Stimulated activated CD4-positive, alpha-beta T cell treated with anti-CD3 and anti-CD28 coated beads, Interleukin-4, amount 100 ng/mL, for 1 hour (primary cell): ENCODE measurements around the gene EXPH5.
A peak's percentile ranks its signal among the peaks of the same experiment; 100 is the strongest.
"Not testable (repeated sequence)": the region's sequence is repeated elsewhere in the genome, so short reads cannot be mapped to it uniquely, and the experiment has no call there.

Experiments
- DNase-seq: peaks from one replicate; pipeline ENCODE4 v3.0.0-alpha.2; 2020

The EXPH5 gene

DNA sequence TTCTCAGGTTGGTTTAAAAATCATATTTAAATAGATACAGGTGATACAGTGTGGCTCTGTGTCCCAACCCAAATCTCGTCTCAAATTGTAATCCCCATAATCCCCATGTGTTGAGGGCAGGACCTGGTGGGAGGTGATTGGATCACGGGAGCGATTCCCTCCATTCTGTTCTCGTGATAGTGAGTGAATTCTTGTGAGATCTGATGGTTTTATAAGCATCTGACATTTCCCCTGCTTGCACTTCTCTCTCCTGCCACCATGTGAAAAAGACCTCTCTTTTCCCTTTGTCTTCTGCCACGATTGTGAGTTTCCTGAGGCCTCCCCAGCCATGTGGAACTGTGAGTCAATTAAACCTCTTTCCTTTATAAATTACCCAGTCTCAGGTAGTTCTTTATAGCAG lies 9.2 kb upstream of the EXPH5 start:
- DNase-seq = not testable (repeated sequence)

DNA sequence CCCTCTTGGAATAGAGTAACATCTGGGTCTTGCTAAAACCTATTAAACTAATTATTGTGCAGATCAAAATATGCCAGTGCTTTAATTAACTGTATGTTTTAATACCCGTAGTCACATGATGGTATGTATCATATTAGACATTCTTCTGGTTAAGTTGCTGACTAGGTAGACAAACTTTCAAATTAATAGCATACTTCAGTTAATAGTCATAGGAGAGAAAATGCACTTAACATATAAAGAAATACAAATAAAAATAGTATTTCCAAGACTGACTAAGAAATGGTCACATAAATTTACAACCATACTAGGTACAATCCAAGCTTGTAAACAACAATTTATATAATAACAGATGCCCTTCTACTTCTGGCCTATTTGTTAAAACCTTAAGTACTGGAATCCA lies 7.6 kb upstream of the EXPH5 start:
- no peak for DNase-seq

DNA sequence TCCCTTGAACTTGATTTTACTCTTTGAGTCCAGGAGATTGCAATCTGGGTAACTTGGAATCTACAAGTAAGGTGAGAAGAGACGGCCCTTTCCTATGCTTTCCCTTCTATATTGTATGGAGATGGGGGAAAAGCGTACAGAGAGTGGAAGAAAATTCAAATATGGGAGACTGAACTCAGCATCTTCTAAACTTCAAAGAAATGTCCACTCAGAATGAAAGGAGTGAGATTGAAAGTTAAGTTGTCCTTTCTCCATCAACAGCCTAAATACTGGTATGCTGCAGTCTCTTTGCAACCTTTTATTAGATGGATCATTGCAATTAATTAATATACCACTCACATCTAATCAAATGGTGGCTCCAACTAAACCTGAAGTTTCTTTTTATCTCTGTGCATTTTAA lies 6.4 kb upstream of the EXPH5 start:
- no peak for DNase-seq

DNA sequence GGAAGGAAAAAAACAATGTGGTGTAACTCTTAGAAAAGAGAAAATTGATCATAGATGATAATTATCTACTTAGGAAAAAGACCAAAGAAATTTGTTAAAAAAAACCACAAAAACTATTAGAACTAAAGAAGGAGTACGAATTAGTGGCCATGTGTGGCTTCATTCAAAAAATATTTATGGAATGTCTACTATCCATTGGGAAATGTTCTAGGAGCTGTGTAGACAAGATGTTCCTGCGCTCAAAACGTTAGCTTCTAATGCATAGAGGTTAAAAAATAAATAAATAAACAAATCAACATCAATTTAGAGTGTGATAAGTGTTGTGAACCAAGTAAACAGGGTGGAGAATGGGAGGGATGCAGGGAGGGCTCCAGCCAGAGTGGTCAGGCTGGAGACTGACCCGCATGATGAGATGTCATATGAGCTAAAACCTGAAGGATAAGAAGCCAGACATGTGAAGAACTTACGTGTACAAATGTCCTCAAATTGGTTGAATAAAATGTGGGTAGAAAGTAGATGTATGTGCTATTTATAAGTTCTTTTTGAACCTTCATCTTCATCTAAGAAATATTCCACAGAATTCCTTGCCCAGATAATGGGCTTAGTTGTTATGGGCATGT lies 4.3 kb upstream of the EXPH5 start:
- DNase-seq = no peak

DNA sequence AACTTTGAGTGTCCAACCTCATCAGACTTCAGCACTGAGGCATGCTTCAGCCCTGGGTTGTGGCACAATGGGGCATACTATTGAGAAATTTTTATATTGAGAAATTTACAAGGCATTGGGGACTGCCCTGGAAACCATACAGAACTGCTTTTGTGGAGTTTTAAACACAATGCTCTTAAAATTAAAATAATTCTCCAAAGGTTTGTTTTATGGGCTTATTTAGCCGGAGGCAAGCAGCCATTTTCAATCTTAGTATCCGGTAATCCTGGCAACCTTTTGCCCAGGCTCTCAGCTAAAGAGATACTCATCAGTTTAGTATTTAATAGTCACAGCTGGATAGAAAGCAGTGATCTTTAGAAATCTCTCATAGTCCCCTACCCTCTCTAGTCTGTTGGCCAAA lies 3.1 kb upstream of the EXPH5 start:
- DNase-seq = no peak

DNA sequence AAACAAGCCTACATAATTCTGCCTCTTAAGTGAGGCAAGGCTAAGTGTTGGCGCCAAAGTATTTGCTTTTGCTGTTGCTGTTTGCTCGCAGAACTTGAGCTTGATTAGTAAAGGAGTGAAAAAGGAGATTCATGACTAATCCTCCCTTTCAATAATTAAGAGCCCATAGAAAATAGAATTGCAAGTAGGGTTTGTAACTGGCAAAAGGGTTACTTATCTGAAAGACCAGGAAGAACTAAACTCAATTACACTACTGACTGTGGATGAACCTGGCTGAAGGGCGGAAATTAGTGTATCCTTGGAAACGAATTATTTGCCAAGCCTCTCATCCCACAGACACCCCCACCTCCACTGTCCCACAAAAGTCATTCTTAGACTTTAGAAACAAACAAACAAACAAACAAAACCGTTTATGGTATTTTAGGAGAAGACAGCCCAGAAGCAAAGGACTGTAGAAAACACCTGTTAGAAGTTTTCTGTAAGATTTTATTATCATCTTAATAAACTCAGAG lies 411 bp upstream of the EXPH5 start:
- no peak for DNase-seq

DNA sequence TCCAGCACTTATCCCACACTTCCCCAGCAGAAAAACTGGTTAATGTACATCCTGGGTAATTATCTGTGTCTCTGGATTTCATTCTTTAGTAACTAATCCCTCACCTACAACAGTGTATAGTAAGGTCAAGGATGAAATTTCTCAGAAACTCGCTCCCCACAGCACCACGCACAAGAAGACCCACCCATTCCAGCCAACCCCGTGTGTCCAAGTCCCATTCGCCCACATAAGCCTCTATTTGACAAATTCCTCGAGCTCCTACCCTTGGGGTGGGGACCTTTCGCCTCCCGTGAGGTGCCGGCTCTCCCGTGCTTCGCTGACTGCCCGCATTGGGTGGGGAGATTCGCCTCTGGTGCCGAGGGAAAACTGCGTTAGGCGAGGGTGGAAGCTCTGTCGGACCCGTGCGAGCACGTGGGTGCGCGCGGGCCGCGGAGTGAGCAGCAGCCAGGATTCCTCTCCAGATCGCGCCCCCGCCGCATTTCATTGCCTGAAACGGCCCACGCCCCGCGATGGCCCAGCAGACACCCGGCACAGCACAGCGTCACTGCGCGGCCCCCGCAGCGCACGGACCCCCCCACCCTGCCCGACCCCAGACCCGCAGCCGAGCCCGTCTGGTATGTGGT lies 866 bp downstream of the EXPH5 start:
- DNase-seq = peak; percentile 55

DNA sequence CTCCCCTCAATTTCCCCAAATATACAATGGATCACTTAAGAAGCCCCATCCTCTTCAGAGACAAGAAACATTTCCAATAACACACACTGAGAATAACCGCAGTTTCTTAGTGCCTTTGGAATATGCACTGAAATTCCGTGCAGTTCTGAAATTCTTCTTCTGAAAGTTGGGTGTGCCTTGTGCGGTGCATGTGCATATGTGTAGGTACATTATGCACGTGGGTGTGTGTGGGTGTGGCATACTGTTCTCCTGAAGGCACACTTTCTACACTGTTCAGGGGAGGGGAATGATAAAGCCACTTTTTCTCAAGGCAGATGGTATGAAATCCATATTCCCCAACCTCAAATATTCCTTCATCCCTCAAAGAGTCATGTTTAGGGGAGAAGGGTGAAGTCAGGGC lies 1.7 kb downstream of the EXPH5 start:
- DNase-seq = no peak

DNA sequence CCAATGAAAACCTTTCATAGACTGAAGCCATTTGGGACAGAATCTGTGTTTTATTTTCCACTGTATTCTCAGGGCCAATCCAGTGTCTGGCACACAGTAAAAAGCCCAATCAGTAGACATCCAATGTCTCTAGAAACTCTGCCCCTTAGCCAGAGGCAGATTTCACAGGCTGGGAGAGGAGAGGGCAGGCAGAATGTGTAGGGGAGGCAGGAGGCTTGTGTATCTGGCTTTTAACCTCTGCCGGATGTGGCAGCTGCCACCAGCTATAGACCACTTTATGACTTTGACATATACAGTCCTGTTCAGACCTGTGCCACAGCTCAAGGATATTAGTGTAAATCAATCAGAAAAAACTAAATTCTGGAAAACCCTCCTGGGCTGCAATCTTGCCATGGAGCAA lies 4.4 kb downstream of the EXPH5 start:
- no peak for DNase-seq

DNA sequence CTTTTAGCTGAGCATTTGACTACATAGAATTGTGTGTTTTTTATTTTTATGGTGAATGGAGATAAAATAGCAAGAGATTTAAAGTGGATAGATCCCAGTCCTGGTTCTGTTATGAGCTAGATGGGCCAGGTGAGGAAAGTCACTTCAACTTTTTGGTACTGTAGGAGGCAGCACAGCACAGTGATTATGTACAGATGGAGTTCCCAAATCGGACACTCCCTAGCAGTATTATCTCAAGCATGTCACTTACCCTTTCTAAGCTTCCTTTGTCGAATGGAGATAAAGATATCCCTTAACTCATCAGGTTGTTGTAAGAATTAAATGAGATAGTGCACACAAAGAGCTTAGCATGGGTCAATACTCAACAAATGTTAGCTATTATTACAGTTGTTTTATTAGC lies 5.3 kb downstream of the EXPH5 start:
- DNase-seq = no peak

DNA sequence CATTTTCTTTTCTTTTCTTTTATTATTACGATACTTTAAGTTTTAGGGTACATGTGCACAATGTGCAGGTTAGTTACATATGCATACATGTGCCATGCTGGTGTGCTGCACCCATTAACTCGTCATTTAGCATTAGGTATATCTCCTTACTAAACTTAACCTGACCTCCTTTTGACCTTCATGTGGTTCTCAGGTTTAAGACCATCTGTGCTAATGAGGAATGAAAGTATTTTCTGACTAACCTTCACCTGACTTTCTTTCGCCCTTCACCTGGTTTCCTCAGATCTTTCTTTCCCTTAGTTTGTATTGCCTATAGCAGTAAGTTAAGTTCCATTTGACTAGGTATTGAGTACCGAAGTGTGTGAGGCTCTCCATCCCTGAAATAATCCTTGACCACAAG lies 6.5 kb downstream of the EXPH5 start:
- DNase-seq = no peak

DNA sequence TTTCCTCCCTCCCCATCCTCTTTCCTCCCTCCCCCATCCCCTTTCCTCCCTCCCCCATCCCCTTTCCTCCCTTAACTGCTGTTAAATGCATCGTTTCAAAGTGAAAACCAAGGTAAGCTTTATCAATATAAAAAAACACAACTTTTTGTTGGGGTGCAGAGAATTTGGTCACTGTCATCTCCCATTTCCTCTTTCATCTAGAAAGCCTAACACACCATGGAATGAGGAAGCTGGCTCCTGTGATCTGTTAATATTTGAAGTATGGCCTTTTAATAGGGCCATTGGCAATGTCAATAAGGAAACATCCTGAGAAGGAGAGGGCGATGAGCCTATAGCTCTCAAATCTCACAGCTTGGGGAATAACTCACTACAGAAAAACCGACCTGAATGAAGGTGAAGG lies 7.0 kb downstream of the EXPH5 start:
- no peak for DNase-seq

DNA sequence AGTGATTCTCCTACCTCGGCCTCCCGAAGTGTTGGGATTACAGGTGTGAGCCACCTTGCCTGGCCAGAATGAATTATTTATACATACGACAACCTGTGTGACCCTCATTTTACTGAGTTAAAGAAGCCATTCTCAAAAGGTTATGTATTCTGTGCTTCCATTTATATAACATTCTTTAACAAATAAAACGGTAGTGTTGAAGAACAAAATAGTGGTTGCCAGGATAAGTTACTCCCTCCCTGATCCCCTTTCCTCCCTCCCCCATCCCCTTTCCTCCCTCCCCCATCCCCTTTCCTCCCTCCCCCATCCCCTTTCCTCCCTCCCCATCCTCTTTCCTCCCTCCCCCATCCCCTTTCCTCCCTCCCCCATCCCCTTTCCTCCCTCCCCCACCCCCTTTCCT lies 7.4 kb downstream of the EXPH5 start:
- not testable (repeated sequence) for DNase-seq

DNA sequence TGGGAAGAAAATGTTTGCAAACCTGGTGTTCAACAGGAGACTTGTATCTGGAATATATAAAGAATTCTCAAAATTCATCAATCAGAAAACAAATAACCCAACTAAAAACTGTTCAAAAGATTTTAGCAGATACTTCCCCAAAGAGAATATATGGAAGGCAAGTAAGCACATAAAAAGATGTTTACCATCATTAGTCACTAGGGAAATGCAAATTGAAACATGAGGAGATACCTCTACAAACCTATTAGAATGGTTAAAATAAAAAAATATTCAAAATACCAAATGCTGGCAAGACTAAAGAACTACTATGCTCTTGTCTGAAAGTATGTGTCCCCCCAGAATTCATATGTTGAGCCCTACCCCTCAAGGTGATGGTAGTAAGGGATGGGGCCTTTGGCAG lies 8.6 kb downstream of the EXPH5 start:
- DNase-seq = no peak

DNA sequence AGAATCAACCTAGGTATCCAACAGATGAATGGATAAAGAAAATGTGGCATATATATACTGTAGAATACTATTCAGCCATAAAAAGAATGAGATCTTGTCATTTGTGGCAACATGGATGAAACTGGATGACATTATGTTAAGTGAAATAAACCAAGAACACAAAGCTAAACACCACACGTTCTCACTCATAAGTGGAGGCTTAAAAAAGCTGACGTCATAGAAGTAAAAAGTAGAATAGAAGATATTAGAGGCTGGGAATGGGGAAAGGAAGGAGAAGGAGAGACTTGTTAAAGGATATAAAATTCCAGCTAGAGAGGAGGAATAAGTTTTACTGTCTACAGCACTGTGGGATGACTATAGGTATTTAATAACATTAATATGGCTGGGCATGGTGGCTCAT lies 12.9 kb downstream of the EXPH5 start:
- no peak for DNase-seq

DNA sequence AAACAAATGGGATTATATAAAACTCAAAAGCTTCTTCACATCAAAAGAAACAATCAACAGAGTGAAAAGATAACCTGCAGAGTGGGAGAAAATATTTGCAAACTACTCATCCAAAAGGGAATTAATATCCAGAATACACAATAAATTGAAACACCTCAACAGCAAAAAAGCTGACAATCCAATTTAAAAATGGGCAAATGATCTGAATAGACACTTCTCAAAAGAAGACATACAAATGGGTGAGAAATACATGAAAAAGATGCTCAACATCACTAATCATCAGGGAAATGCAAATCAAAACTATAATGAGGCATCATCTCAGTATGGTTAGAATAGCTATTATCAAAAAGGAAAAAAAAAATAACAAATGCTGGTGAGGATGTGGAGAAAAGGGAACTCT lies 13.5 kb downstream of the EXPH5 start:
- no peak for DNase-seq

DNA sequence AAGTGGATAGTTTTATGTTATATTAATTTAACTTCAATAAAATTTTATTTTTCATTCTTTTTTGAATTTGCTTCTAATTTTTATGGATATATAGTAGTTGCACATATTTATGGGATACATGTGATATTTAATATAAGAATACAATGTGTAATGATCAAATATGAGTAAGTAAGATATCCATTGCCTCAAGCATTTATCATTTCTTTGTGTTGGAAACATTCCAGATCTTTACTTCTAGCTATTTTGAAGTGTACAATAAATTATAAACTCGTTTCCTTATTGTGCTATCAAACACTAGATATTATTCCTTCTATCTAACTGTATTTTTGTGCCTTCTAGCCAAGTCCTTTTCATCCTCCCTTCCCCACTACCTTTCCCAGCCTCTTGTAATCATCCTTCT lies 17.0 kb downstream of the EXPH5 start:
- DNase-seq = no peak

DNA sequence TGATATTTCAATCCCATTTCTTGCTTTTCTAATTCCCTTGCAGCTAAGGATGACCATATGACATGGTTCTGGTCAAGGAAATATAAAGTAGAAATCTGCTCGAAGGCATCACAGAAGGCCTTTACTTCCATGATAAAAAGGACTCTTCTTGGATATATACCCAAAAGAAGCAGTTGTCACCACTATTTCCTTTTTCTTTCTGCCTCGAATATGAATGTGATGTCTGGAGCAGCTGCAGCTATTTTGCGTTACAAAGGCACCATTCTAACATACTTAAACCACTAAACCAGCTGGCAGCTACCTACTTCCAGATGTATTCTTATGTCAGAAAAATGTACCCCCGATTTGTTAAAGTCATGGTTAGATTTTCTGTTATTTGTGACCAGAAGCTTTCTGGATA lies 18.9 kb downstream of the EXPH5 start:
- DNase-seq = no peak

DNA sequence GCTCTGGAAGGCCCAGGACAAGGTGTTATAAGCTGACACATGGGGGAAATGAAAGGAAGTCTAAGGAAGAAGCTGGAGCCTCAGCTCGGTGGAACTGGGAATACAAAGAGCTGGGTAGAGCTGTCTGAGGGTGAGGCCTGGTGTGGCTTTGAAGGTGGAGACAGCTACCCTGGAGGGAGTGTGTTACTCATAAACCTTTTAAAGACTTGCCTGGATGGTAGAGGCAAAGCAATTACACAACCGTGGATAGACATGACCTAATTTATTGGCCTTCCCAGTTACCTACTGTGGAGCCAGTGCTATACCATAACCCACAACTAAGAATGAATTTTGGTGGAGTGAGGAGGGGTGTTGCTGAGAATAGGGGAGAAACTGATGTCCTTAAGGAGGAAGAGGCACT lies 22.6 kb downstream of the EXPH5 start:
- no peak for DNase-seq

DNA sequence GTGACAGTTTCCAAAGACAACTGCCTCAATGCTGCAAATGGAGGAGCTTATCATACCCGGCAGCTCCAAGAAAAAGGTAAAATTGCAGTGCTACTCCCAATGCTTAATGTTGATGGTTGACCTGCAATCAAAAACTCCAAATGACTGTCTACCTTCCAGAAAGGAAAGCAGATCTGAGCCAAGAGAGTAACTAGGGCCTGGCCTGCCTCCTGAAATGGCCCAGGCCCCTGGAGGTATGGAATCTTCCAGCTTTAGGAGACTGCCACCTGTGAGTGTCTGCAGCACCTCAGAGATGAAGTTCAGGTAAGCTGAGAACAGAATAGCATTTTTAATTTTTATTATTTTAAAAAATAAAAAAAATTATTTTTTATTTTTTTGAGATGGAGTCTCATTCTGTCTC lies 23.7 kb downstream of the EXPH5 start:
- DNase-seq = no peak

DNA sequence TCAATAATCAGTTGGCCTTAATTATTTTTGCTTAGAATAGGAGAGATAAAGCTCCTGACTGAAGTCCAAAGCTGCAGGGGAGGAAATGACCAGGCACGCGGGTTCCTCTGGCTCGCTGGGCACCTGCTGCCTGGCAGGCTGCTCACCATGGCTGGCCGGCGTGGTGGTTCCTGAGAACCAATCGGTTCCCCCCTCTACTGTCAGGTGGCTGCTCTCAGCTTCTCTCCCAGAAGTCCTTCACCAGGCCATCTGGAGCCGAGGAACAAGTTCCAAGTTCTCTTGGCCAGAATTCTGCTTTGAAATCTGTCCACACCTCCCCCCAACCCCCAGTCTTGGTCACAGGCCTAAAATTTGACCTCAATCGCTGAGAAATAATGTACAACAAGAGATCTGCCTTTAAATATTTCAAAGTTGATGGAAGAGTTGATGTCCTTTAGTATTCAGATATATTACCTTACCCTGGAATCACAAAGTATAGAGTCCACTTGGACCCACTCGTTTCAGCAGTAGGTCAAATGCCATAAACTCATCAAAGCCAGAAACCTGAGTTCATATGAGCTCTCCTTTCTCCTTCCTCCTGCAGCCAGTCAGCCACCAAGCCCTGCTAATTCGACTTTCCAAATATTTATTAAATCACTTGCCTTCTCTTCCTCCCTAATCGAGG lies 25.2 kb downstream of the EXPH5 start:
- DNase-seq = no peak

DNA sequence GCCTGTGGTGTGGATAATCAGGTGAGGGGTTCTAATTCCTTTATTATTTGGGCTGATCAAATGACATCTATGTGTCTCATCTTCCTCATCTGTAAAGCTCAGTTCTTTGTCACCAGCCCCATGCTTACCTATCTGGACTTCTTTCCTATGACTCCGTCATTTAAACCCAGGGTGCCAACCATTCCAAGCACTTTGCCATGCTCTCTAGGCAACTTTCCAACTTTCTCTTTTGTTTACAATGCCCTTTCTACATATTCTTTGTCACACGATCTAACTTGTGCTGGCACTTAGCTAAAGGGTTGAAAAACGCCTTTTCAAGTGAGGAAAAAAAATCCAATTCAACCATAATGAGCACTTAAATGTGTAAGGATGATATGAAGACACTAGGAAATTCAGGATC lies 27.9 kb downstream of the EXPH5 start:
- no peak for DNase-seq

DNA sequence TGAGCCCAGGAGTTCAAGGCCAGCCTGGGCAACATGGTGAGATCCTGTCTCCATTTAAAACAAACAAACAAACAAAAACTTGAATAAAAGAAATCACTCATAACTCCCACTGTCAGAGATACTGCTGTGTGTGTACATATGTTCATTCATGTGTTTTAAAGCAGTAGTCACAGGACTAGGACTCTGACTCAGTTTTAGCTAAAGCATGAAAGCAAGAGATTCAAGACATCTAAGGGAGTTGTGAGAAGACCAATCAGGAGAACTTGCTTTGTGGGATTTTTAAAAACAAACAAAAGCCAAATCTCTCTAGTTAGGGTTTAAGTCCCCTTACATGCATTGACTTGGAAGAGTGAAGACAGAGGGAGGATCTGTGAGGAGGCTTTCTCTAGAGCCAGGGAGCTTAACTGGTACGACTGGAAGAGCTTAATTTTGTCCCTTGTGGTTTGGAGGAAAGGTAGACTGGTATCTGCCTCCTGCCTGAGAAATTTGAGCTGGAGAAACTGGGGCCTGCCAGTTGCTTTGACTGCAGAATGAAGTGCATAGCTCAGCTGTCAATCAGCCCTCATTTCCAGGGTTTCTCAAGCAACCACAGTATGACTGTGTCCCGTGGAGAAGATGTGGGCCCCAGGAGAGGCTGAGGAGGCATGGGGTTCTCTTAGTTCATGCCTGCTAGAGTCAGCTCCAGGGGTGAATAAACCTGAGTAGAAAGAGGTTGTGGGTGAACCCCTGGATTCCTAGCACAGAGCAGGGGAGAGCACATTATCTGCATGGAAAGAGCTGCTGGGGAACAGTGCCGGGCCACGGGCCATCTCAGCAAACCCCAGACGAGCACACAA lies 30.6 kb downstream of the EXPH5 start:
- no peak for DNase-seq

DNA sequence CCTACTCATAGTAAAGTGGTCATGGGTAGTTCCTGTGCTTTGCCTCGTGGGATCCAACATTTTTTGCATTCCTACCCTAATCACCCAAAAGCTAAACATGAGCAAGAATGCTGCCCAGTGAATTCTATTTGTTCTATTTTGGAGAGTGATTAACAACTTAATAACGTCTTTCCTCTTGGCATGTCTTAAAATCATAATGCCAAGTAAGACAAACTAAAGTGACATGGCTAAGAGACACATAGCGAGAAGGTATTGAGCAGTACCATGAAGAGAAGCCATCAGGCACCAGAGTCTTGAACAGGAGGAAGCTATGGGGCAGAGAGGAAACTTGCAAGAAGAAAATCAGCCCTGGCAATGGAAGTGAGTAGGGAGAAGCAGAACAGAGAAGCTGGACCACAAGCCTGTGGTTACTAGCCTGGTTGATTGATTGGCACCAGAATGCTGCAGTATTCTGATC lies 32.0 kb downstream of the EXPH5 start:
- no peak for DNase-seq
